ENCODE results near the gene LRRC8D. TPM values are rescaled to one million over a fixed set of nuclear protein-coding genes. Genes with fewer than 3 reads are reported as not detected.

Gene LRRC8D
- total RNA-seq, 1 experiment from 2014 or later: 37.2 TPM

GRCh38 chr1:89854140-89854539 lies 33.3 kb downstream of the LRRC8D start:
- Histone ChIP-seq H2BK12ac (ENCODE audit: insufficient read length, low read depth, low read length) (no peak overlapping the region), H4K91ac (ENCODE audit: insufficient read length, low read depth, low read length) (no peak overlapping the region), H4K5ac (ENCODE audit: insufficient read length, low read depth, low read length) (no peak overlapping the region), H3K27me3 (ENCODE audit: insufficient read depth, low read length) (no peaks in the 10 kb centered on the region), H3K9ac (ENCODE audit: extremely low read depth, insufficient read length, low read length) (no peak overlapping the region), H3K4me1 (ENCODE audit: insufficient read depth, low read length) (no peaks in the 10 kb centered on the region), H3K23ac (ENCODE audit: insufficient read length, low read depth, low read length) (no peak overlapping the region), H2AFZ (ENCODE audit: low read length) (no peak overlapping the region), H2BK15ac (ENCODE audit: low read depth, low read length) (no peak overlapping the region), H3K79me2 (ENCODE audit: insufficient read depth, low read length) (no peaks in the 10 kb centered on the region; the same call in 1 of the 2 replicates), H3K14ac (ENCODE audit: insufficient read depth, low read length) (no peak overlapping the region), H3T11ph (ENCODE audit: low read length) (no peak overlapping the region), H2BK20ac (ENCODE audit: low read depth, low read length, poor library complexity, severe bottlenecking) (no peak overlapping the region), H3K9me3 (ENCODE audit: control insufficient read depth, low read depth, low read length) (no peaks in the 10 kb centered on the region), H4K20me1 (ENCODE audit: control insufficient read depth, insufficient read depth, insufficient read length) (no peaks in the 10 kb centered on the region), H2BK5ac (ENCODE audit: insufficient read length, low read length) (no peak overlapping the region), H3K4ac (ENCODE audit: low read depth, low read length) (no peak overlapping the region), H3K4me2 (ENCODE audit: insufficient read depth, insufficient read length, low read length) (no peak overlapping the region), H3K27ac (ENCODE audit: insufficient read length, low read depth, low read length) (no peak overlapping the region), H3K56ac (ENCODE audit: insufficient read length, low read depth, low read length) (no peak overlapping the region), H3K18ac (ENCODE audit: insufficient read length, low read depth, low read length) (no peak overlapping the region), H2AK5ac (ENCODE audit: insufficient read length, low read length) (no peak overlapping the region), H3K23me2 (ENCODE audit: insufficient read length, low read depth, low read length, poor library complexity, severe bottlenecking) (no peaks in the 10 kb centered on the region), H2BK120ac (ENCODE audit: low read depth, low read length, poor library complexity, severe bottlenecking) (no peak overlapping the region), H3K79me1 (ENCODE audit: insufficient read depth, low read depth, low read length, poor library complexity, severe bottlenecking) (peaks cover 3% of the 10 kb centered on the region), H4K8ac (replicated peaks; ENCODE audit: insufficient read length, low read depth, low read length) (no peak overlapping the region)
- Mint-ChIP-seq H3K27me3 (ENCODE audit: low read depth) (no peaks in the 10 kb centered on the region), H3K27ac (no peak overlapping the region), H3K9me3 (no peaks in the 10 kb centered on the region), H3K36me3 (ENCODE audit: insufficient read depth in 1 of 3, low read depth in 3 of 3) (peaks cover 0 to 11% (median 5%) of the 10 kb centered on the region in 3 experiments; a peak in 5 of 7 replicates), H3K4me1 (no peaks in the 10 kb centered on the region), H3K4me3 (no peak overlapping the region)
- WGBS (ENCODE audit: extremely low coverage, insufficient read length, low lambda C conversion rate): no CpG with 5 or more reads among the region's 2 CpGs
- no peak for DNase-seq
- TF ChIP-seq CTCF (conservative IDR thresholded peaks at IDR 0.05): no peak

Measured in H9 (cell line).